SK-N-MC (cell line): ENCODE measurements around the gene CTSZ.

Experiments
- EZH2 ChIP-seq: fragments of 200-600 bp; sonication (generic); IDR thresholded peaks from one replicate; pipeline ENCODE4 v1.6.1; 2017; ENCODE audit warnings: antibody characterized with exemption
- FOXP2 ChIP-seq: optimal IDR thresholded peaks from 2 replicates; pipeline ENCODE3; 2011; ENCODE audit warnings: mild to moderate bottlenecking, moderate library complexity; ENCODE audit not compliant: insufficient read depth; ENCODE audit errors: extremely low read length, control extremely low read depth
- POLR2AphosphoS5 ChIP-seq: IDR thresholded peaks from 2 replicates; pipeline ENCODE4 v1.6.1; 2012; ENCODE audit warnings: mild to moderate bottlenecking, low read depth, low read length, borderline replicate concordance

DNA sequence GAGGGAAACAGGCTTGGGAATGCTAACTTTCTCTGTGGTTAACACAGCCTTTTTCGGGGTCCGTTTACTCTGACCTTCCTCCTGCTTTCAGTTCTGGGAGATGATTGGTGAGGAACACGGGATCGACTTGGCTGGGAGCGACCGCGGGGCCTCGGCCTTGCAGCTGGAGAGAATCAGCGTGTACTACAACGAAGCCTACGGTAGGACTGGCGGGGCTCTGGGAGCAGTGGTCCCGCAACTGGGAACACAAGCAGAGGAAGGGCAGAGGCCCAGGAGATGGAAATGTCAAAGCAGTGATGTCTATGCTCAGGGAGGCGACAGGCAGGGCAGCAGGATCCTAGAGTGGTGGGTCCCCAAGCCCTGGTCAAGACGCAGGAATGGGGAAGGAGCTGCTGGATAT is 15.7 kb upstream of the CTSZ start:
- TF ChIP-seq EZH2 = no peak
- TF ChIP-seq POLR2AphosphoS5 = no peak
- no peak for TF ChIP-seq FOXP2
